HCT116 (cell line): ENCODE data around the gene KIRREL3. TPM values are rescaled to one million over a fixed set of nuclear protein-coding genes. Genes with fewer than 3 reads are reported as not detected.

Experiments
- ATAC-seq: fragments of 200-7000 bp; cut with Tn5 transposase; 2 replicates; pipeline ENCODE4 v1.9.1; 2020; ENCODE audit warnings: mild to moderate bottlenecking, moderate library complexity
- BruUV-seq: library from RNA; stranded (reverse); fragments of 400-500 nt; replicated peaks from 2 replicates; lab custom pipeline; 2021; lab: Mats Ljungman, UMichigan
- CTCF ChIA-PET: fragments of 300-600 bp; sonication (Branson Sonifier 250); formaldehyde crosslinking; loops from one replicate; lab custom pipeline; 2021; ENCODE audit warnings: antibody characterized with exemption; lab: Charles Lee
- POLR2A ChIA-PET: fragments of 300-600, 350-600 bp; sonication (Branson Sonifier 250); formaldehyde crosslinking; loops from one replicate; lab custom pipeline; 2021; ENCODE audit warnings: antibody characterized with exemption; lab: Charles Lee
- RAD21 ChIA-PET, 2 experiments: fragments of 300-600 bp; sonication (Branson Sonifier 250); formaldehyde crosslinking; loops; one replicate each; lab custom pipeline; 2023; ENCODE audit warnings: low total read pairs in 2 of 2; ENCODE audit not compliant: uncharacterized antibody in 2 of 2, unreplicated experiment in 2 of 2, low non-redundant PET in 1 of 2; lab: Charles Lee
- DNase-seq: peaks from one replicate; pipeline ENCODE4 v3.0.0-alpha.2; 2010; ENCODE audit warnings: low read depth, low spot score
- H2AFZ ChIP-seq: fragments of 200-600 bp; shearing (Covaris generic), sonication (generic); 2 replicates; pipeline ENCODE4 v1.6.1; 2017; ENCODE audit warnings: low read depth, mixed run types, mixed read lengths, antibody characterized with exemption, low read length; ENCODE audit not compliant: poor library complexity, severe bottlenecking
- H3K27ac ChIP-seq: 2 replicates; pipeline ENCODE4 v1.5.1; 2012; ENCODE audit warnings: low read depth, low read length
- H3K27me3 ChIP-seq: fragments of 200-600 bp; sonication (generic); 2 replicates; pipeline ENCODE4 v1.6.1; 2016; ENCODE audit warnings: mixed run types, low read length, mixed read lengths; ENCODE audit not compliant: insufficient read depth
- H3K36me3 ChIP-seq, 2 experiments: fragments of 200-500 bp in 1 of 2; fragments of 200-600 bp in 1 of 2; sonication (Bioruptor generic) in 1 of 2; sonication (generic) in 1 of 2; 2 replicates each; pipeline versions ENCODE4 v1.5.1 to v1.6.1; 2014 to 2016; ENCODE audit warnings: low read length in 2 of 2, inconsistent platforms in 1 of 2, mixed read lengths in 1 of 2, mixed run types in 1 of 2; ENCODE audit not compliant: insufficient read depth in 2 of 2, control insufficient read depth in 1 of 2
- H3K4me1 ChIP-seq, 2 experiments: fragments of 200-600 bp in 1 of 2; sonication (generic) in 1 of 2; 2 replicates each; pipeline versions ENCODE4 v1.5.1 to v1.6.1; 2012 to 2017; ENCODE audit warnings: low read length in 2 of 2, inconsistent platforms in 1 of 2, mild to moderate bottlenecking in 1 of 2, mixed read lengths in 1 of 2, mixed run types in 1 of 2, moderate library complexity in 1 of 2; ENCODE audit not compliant: insufficient read depth in 2 of 2, control insufficient read depth in 1 of 2
- H3K4me2 ChIP-seq: fragments of 200-600 bp; sonication (generic); 2 replicates; pipeline ENCODE4 v1.6.1; 2017; ENCODE audit warnings: mixed run types, low read length, mixed read lengths
- H3K4me3 ChIP-seq, 2 experiments: fragments of 200-600 bp in 1 of 2; sonication (generic) in 1 of 2; replicated peaks in 1 of 2; 2 replicates each; pipeline ENCODE4 v1.5.1; 2011 to 2016; ENCODE audit warnings: low read length in 2 of 2, control low read depth in 1 of 2, low read depth in 1 of 2, mild to moderate bottlenecking in 1 of 2, mixed read lengths in 1 of 2, mixed run types in 1 of 2
- H3K79me2 ChIP-seq: fragments of 200-600 bp; sonication (generic); 2 replicates; pipeline ENCODE4 v1.6.1; 2017; ENCODE audit warnings: mild to moderate bottlenecking, mixed run types, low read length, moderate library complexity, mixed read lengths; ENCODE audit not compliant: insufficient read depth
- H3K9ac ChIP-seq: fragments of 200-600 bp; sonication (generic); 2 replicates; pipeline ENCODE4 v1.6.1; 2016; ENCODE audit warnings: low read length, mixed read lengths
- H3K9me2 ChIP-seq: fragments of 200-600 bp; sonication (generic), shearing (Covaris generic); 2 replicates; pipeline ENCODE4 v1.6.1; 2017; ENCODE audit warnings: mixed run types, mild to moderate bottlenecking, moderate library complexity; ENCODE audit not compliant: insufficient read depth
- H3K9me3 ChIP-seq, 2 experiments: fragments of 200-500 bp in 1 of 2; fragments of 200-600 bp in 1 of 2; sonication (Bioruptor generic) in 1 of 2; sonication (generic) in 1 of 2; 2 replicates each; pipeline ENCODE4 v1.6.1; 2014 to 2017; ENCODE audit warnings: low read length in 2 of 2, mixed read lengths in 2 of 2, inconsistent platforms in 1 of 2, low read depth in 1 of 2, mild to moderate bottlenecking in 1 of 2, mixed run types in 1 of 2, moderate library complexity in 1 of 2; ENCODE audit not compliant: control insufficient read depth in 1 of 2, insufficient read depth in 1 of 2
- H4K20me1 ChIP-seq: fragments of 200-600 bp; sonication (generic), shearing (Covaris generic); 2 replicates; pipeline ENCODE4 v1.6.1; 2017; ENCODE audit warnings: mixed run types, mild to moderate bottlenecking, moderate library complexity; ENCODE audit not compliant: insufficient read depth
- ATF3 ChIP-seq: IDR thresholded peaks from 2 replicates; pipeline ENCODE4 v1.6.1; 2012
- CBX3 ChIP-seq: IDR thresholded peaks from 2 replicates; pipeline ENCODE4 v1.6.1; 2012; ENCODE audit warnings: low read depth
- CEBPB ChIP-seq: IDR thresholded peaks from 2 replicates; pipeline ENCODE4 v1.6.1; 2012; ENCODE audit warnings: low read depth
- EGR1 ChIP-seq: IDR thresholded peaks from 2 replicates; pipeline ENCODE4 v1.6.1; 2012; ENCODE audit warnings: low read depth
- FOSL1 ChIP-seq: IDR thresholded peaks from 2 replicates; pipeline ENCODE4 v1.6.1; 2012; ENCODE audit warnings: low read depth
- MAX ChIP-seq: IDR thresholded peaks from 2 replicates; pipeline ENCODE4 v1.6.1; 2012
- POLR2A ChIP-seq: IDR thresholded peaks from 2 replicates; pipeline ENCODE4 v1.7.0; 2011; ENCODE audit warnings: borderline replicate concordance; ENCODE audit not compliant: insufficient read depth, insufficient read length; ENCODE audit errors: extremely low read depth
- POLR2AphosphoS5 ChIP-seq: IDR thresholded peaks from 2 replicates; pipeline ENCODE4 v1.6.1; 2011; ENCODE audit warnings: mild to moderate bottlenecking, low read depth, low read length, moderate library complexity
- RAD21 ChIP-seq: IDR thresholded peaks from 2 replicates; pipeline ENCODE4 v1.6.1; 2012; ENCODE audit warnings: low read depth, mild to moderate bottlenecking
- REST ChIP-seq: IDR thresholded peaks from 2 replicates; pipeline ENCODE4 v1.6.1; 2012; ENCODE audit warnings: low read depth
- SIN3A ChIP-seq: IDR thresholded peaks from 2 replicates; pipeline ENCODE4 v1.6.1; 2012; ENCODE audit warnings: low read depth
- SP1 ChIP-seq: IDR thresholded peaks from 2 replicates; pipeline ENCODE4 v1.6.1; 2012; ENCODE audit warnings: low read depth
- SRF ChIP-seq: IDR thresholded peaks from 2 replicates; pipeline ENCODE4 v1.6.1; 2012; ENCODE audit warnings: low read depth
- TCF7L2 ChIP-seq: IDR thresholded peaks from 2 replicates; pipeline ENCODE4 v1.7.0; 2011; ENCODE audit warnings: borderline replicate concordance, inconsistent platforms; ENCODE audit not compliant: insufficient read depth, insufficient read length; ENCODE audit errors: extremely low read depth
- YY1 ChIP-seq: IDR thresholded peaks from 2 replicates; pipeline ENCODE4 v1.6.1; 2011; ENCODE audit warnings: low read length, low read depth, moderate library complexity, mild to moderate bottlenecking; ENCODE audit not compliant: insufficient replicate concordance; ENCODE audit errors: extremely low read depth
- ZBTB33 ChIP-seq: IDR thresholded peaks from 2 replicates; pipeline ENCODE4 v1.6.1; 2011; ENCODE audit warnings: mild to moderate bottlenecking, low read length, moderate library complexity; ENCODE audit not compliant: insufficient replicate concordance; ENCODE audit errors: extremely low read depth
- ZFX ChIP-seq: fragments of 450-650 bp; IDR thresholded peaks from 2 replicates; pipeline ENCODE4 v1.6.1; 2017
- intact Hi-C: fragments of 100-400 bp; cut with micrococcal nuclease; formaldehyde crosslinking; loops from 2 replicates; pipeline ENCODE4 v1.10.0; 2022
- total RNA-seq: library from RNA; stranded (reverse); gene quantifications from one replicate; pipeline ENCODE4 v1.2.1, GENCODE V29; 2021; ENCODE audit not compliant: unreplicated experiment

KIRREL3 gene
- total RNA-seq, 1 experiment from 2014 or later, result not detected

GRCh38 chr11:126423154-126423553, 577.4 kb downstream of the KIRREL3 start:
- intact Hi-C loops, result no loop called here
- H3K27ac ChIP-seq, result no peak overlapping the region
- RAD21 ChIA-PET, result no interaction called here
- H3K79me2 ChIP-seq, result no peaks in the 10 kb centered on the region
- no peaks in the 10 kb centered on the region for H3K36me3 ChIP-seq
- H3K4me1 ChIP-seq, result no peaks in the 10 kb centered on the region
- no peaks in the 10 kb centered on the region for H3K9me3 ChIP-seq
- ATAC-seq, result no peak
- no peak for TF ChIP-seq RAD21
- no peak for TF ChIP-seq FOSL1
- no peak for TF ChIP-seq YY1
- TF ChIP-seq SIN3A, result no peak
- no peak for TF ChIP-seq POLR2A
- no peak for TF ChIP-seq EGR1
- TF ChIP-seq REST, result no peak
- no peak for TF ChIP-seq ZBTB33
- TF ChIP-seq ATF3, result no peak
- TF ChIP-seq TCF7L2, result no peak
- TF ChIP-seq ZFX, result no peak
- TF ChIP-seq SP1, result no peak
- no peak for TF ChIP-seq CEBPB
- TF ChIP-seq MAX, result no peak
- no peak for TF ChIP-seq SRF
- no peak for TF ChIP-seq CBX3
- TF ChIP-seq POLR2AphosphoS5, result no peak
- TF ChIP-seq, all 23 proteins: peak for 0
- Histone ChIP-seq H3K9ac (no peak overlapping the region), H2AFZ (no peak overlapping the region), H3K27me3 (no peaks in the 10 kb centered on the region), H4K20me1 (no peaks in the 10 kb centered on the region), H3K9me2 (no peaks in the 10 kb centered on the region), H3K4me2 (no peak overlapping the region), H3K4me3 (no peak overlapping the region)
- DNase-seq, result no peak
- ChIA-PET POLR2A (no interaction called here), CTCF (no interaction called here)
- BruUV-seq, result no TSS peak
